Activated naive CD4-positive, alpha-beta T cell treated with anti-CD3 and anti-CD28 coated beads, Interleukin-2, amount 50 U/mL, for 72 hours (primary cell): ENCODE results near the gene CAB39L. TPM values are rescaled to one million over a fixed set of nuclear protein-coding genes. Genes with fewer than 3 reads are reported as not detected.

Experiments
- ATAC-seq, 2 donors: fragments of 150-1000 bp; cut with Tn5 transposase; 2 replicates each; pipeline ENCODE4 v1.10.0; 2021; ENCODE audit warnings: mild to moderate bottlenecking in 2 of 2, moderate library complexity in 2 of 2
- DNase-seq, 2 donors: peaks; one replicate each; pipeline ENCODE4 v3.0.0; 2021 to 2022; ENCODE audit warnings: low spot score in 2 of 2
- H3K27ac Mint-ChIP-seq, 2 donors: one replicate each; pipeline ENCODE4 v1.8.0; 2022; ENCODE audit warnings: mild to moderate bottlenecking in 2 of 2, mixed read lengths in 2 of 2
- H3K36me3 Mint-ChIP-seq, 2 donors: one replicate each; pipeline ENCODE4 v1.8.0; 2022; ENCODE audit warnings: mixed read lengths in 2 of 2
- H3K9me3 Mint-ChIP-seq, 2 donors: one replicate each; pipeline ENCODE4 v1.8.0; 2022; ENCODE audit warnings: mixed read lengths in 2 of 2
- total RNA-seq, 2 donors: library from RNA; stranded (reverse); gene quantifications; one replicate each; pipeline ENCODE4 v1.2.3, GENCODE V29; 2022

The CAB39L gene
- total RNA-seq, 2 donors from 2014 or later: 5.2 to 14.5 TPM

- no peaks in the 10 kb centered on the region for H3K9me3 Mint-ChIP-seq
- no peaks in the 10 kb centered on the region for H3K36me3 Mint-ChIP-seq
- H3K27ac Mint-ChIP-seq: peak overlapping the region in 1 of 2 donors; percentile 48
- no peak for DNase-seq
- no peak for ATAC-seq
Observed at GRCh38 chr13:49315036-49315565, 128.8 kb downstream of the CAB39L start.

DNA sequence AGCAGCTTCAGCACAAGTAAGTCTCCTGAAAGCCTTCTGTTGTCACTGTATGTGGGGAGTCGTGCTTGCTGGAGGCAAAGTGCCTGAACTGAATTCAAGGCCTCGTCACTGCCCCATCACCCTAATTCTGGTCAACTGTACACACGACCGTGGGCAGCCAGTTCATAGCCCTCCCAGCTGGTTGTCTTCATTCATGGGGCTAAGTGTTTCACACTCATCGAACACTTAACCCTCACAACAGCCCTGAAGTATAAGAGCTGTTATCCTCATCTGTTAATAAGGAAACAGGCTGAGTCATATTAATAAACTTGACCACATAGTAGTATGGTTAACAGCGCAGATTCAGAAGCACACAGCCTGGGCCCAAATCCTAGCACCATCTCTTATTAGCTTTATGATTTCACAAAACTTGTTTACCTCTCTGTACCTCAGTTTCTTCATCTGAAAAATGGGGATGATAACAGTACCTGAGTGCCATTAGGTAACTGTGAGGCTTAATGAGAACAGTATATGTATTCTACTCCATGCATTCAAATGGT is 129.5 kb downstream of the CAB39L start:
- DNase-seq: no peak
- H3K9me3 Mint-ChIP-seq: no peaks in the 10 kb centered on the region
- no peaks in the 10 kb centered on the region for H3K36me3 Mint-ChIP-seq
- H3K27ac Mint-ChIP-seq: peak overlapping the region in 1 of 2 donors; percentile 52
- no peak for ATAC-seq

- DNase-seq (no peak), ATAC-seq (no peak)
- Mint-ChIP-seq H3K9me3 (no peaks in the 10 kb centered on the region), H3K27ac (no peak overlapping the region), H3K36me3 (no peaks in the 10 kb centered on the region)
Observed at GRCh38 chr13:49311816-49312215, 132.0 kb downstream of the CAB39L start.

DNA sequence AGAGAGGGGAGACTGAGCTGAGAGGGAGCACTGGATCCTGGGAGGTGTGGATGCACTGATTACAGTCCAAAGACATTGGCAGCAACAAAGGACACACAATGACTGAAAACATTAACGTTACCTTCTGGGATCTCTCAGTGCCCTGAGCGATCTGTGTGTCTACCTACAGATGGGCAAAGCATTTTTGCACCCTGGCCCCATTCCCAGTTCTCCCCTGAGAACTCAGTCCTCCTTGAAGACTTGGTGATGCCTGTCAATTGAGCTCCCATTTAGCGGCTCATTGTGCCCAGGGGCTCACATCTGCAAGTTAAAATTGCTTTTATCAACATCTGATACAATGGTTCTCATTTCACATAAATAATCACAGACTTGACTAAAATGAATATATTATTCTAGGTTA is 133.6 kb downstream of the CAB39L start:
- Mint-ChIP-seq H3K9me3 (no peaks in the 10 kb centered on the region), H3K36me3 (no peaks in the 10 kb centered on the region), H3K27ac (no peak overlapping the region)
- no peak for DNase-seq
- no peak for ATAC-seq

- no peak for ATAC-seq
- no peak for DNase-seq
- H3K9me3 Mint-ChIP-seq: no peaks in the 10 kb centered on the region
- H3K36me3 Mint-ChIP-seq: no peaks in the 10 kb centered on the region
- no peak overlapping the region for H3K27ac Mint-ChIP-seq
Observed at GRCh38 chr13:49308921-49309408, 134.9 kb downstream of the CAB39L start.

DNA sequence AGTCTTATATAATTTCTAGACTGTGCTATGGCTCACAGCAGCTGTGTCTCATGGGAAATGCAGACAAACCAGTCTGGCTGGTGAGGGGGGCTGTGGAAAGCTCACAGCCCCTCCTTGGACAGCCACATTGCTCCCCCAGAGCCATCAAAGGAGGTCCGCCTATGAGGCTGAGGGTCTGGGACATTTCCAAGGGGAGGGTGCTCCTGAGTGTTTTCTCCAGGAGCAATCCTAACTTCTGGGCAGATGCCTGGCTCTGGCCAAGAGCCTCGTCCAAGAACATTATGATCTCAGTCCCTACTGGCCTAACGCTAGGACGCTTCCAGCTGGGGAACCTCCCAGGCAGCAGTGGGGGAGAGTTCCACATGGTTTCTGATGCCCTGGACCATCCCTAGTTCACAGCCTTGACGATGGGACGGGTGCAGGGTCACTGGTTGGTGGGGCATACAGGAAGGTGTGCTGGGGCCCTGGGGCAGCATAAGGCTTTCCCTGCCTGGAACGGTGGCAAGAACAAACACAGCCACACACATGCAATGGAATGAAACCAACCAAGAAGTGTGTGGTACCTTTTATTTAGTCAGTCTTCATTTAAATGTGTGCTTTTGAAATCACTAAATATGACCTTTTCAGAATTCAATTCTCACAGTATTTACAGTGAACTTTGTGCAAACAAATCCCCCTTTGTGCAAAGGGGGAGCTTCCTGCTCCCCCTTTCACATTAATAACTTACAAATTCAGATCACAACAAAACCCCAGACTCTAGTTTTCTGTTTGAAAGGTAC is 135.6 kb downstream of the CAB39L start:
- no peak for DNase-seq
- Mint-ChIP-seq H3K27ac (no peak overlapping the region), H3K9me3 (no peaks in the 10 kb centered on the region), H3K36me3 (no peaks in the 10 kb centered on the region)
- no peak for ATAC-seq

GRCh38 chr13:49307365-49307764 is 136.5 kb downstream of the CAB39L start:
- ATAC-seq: no peak
- Mint-ChIP-seq H3K27ac (no peak overlapping the region), H3K36me3 (no peaks in the 10 kb centered on the region), H3K9me3 (no peaks in the 10 kb centered on the region)
- DNase-seq: no peak

DNA sequence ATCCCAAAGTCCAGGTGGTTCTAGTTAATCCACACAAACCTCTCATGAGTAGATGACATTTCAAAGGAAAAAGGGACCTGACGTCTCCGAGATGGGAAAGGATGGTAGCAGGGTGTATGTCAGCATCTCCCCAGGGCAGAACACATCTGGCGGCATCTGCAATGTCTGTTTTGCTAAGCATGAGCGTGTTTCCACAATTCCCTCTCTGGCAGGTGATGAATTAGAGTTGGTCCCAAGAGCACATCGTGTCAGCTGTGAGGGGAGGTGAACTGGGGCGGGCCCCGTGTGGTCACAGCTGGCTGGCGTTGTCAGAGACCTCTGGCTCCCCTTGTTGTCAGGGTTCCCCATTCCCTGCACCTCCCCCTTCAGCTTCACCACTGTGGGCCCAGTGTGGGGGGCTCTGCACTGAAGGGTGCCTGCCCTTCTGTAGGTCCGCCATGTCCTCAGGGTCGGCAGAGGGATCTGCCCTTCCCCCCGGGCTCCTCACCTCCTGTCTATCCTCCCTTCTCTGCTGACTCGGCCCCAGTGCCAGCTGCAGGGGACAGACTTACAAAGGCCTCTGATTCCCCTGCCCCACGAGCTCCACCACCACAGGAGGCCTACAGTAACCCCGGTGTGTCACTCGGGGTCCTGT is 138.0 kb downstream of the CAB39L start:
- Mint-ChIP-seq H3K27ac (peak overlapping the region; percentile 3 to 40), H3K9me3 (no peaks in the 10 kb centered on the region), H3K36me3 (no peaks in the 10 kb centered on the region)
- ATAC-seq (no peak), DNase-seq (no peak)

- DNase-seq (no peak), ATAC-seq (no peak)
- Mint-ChIP-seq H3K9me3 (no peaks in the 10 kb centered on the region), H3K36me3 (no peaks in the 10 kb centered on the region), H3K27ac (peak overlapping the region; percentile 3 to 69)
Observed at GRCh38 chr13:49304763-49305700, 138.8 kb downstream of the CAB39L start.

DNA sequence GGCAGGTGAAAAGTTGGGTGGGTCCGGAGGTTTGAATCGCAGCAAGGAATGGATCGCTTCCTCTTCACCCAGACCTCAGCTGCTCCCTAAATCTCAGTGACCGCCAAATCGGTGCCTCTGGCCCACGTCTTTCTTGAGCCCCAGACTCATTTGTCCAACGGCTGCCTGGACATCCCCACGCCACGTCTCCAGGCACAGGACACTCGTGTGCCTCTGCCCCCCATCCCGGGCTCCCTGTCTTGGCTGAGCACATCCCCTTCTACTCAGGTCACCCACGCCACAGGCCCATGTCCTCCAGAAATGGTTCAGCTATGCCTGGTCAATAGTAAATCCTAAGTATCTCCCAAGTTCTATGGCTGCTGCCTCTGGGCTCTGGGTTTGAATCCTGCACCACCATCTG is 139.5 kb downstream of the CAB39L start:
- H3K36me3 Mint-ChIP-seq: no peaks in the 10 kb centered on the region
- no peaks in the 10 kb centered on the region for H3K9me3 Mint-ChIP-seq
- H3K27ac Mint-ChIP-seq: peak overlapping the region in 1 of 2 donors; percentile 69
- DNase-seq: no peak
- ATAC-seq: no peak

DNA sequence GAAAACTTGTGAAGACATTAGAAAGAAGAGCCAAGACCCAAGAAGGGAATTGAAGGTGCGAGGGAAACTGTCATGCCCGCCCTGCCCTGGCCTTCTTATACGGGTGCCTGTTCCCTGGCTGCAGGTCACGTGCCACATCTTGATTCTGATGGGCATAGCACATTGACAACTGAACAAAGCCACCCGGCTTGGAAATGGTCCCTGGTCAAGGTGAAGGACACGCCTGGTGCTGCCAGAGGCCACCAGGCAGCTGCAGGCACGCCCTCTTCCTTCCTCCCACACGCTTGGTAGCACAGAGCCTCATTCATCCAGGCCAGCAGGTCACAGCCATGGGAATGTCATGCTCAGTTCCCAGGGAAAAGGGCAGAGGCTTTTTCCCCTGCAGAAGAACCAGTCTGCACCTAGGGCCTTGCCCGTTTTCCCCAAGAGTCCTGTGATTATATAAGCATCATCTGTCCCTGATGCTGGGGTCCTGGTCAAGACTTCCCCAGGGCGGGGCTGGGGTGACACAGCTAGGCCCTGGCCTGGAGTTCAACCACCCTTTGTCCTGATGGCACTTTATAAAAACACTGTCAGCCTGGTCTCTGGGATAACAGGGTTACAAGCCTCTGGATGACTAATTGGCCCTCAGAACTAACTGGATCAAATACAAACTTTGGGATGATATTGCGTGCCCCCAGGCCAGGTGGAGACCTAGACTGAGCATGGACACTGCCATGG is 140.2 kb downstream of the CAB39L start:
- Mint-ChIP-seq H3K9me3 (no peaks in the 10 kb centered on the region), H3K36me3 (no peaks in the 10 kb centered on the region), H3K27ac (no peak overlapping the region)
- DNase-seq (no peak), ATAC-seq (no peak)

DNA sequence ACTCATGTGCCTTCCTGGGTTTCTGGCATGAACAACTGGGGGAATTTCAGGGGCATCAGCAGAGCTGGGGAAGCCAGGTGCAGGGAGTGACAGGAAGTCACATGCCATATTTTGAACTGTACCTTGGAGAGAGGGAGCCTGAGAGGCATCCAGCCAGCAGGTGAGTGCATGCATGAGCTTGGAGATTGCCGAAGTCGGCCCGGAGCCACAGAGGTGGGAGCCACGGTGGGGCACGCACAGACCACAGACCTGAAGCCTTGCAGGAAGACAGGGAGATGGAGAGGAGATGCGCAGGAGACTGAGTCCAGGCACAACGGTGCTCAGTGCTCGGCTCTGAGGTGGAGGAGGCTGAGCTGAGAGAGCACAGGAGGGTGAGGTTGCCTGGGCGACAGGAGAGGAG is 141.0 kb downstream of the CAB39L start:
- no peak for DNase-seq
- Mint-ChIP-seq H3K9me3 (no peaks in the 10 kb centered on the region), H3K36me3 (no peaks in the 10 kb centered on the region)

DNA sequence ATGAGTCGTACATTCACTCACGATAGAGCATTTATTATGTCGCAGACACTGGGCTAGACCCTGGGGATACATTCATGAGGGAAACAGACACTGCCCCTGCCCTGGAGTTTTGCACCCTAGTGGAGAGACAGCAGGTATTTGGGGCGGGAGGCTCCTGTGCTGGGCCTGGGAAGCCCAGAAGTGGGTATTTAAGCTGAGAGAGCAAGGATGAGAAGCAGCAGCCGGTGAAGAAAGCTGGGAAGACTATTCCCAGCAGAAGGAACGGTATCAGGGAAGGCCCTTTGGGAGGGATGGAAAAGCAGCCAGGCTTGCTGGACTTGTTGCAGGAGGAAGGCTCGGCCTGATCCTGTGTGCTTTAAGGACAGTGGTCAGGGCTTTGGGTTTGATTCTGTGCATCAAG is 141.6 kb downstream of the CAB39L start:
- Mint-ChIP-seq H3K36me3 (no peaks in the 10 kb centered on the region), H3K27ac (peak overlapping the region; percentile 7 to 78), H3K9me3 (no peaks in the 10 kb centered on the region)
- ATAC-seq: no peak
- DNase-seq: no peak

More for the DNA sequence above, 141.0 kb downstream of the CAB39L start:
- ATAC-seq: no peak
- no peak overlapping the region for H3K27ac Mint-ChIP-seq

GRCh38 chr13:49300739-49301589 is 142.9 kb downstream of the CAB39L start:
- no peaks in the 10 kb centered on the region for H3K36me3 Mint-ChIP-seq
- no peaks in the 10 kb centered on the region for H3K9me3 Mint-ChIP-seq
- ATAC-seq: peak; percentile 90 to 98
- peak overlapping the region; percentile 51 to 74 for H3K27ac Mint-ChIP-seq
- DNase-seq: peak; percentile 50 to 74

- DNase-seq: no peak
- H3K9me3 Mint-ChIP-seq: no peaks in the 10 kb centered on the region
- no peak overlapping the region for H3K27ac Mint-ChIP-seq
- ATAC-seq: no peak
- H3K36me3 Mint-ChIP-seq: no peaks in the 10 kb centered on the region
Observed at GRCh38 chr13:49300276-49300675, 143.6 kb downstream of the CAB39L start.
